HG03175 (cell line): ENCODE results near the gene BCAS4.

ENCODE experiments used
- ATAC-seq: cut with Tn5 transposase; IDR thresholded peaks from one replicate; pipeline ENCODE4 v1.9.1; 2021; ENCODE audit warnings: mild to moderate bottlenecking, moderate library complexity; ENCODE audit not compliant: unreplicated experiment

Gene BCAS4

GRCh38 chr20:50903353-50904051 lies 108.6 kb downstream of the BCAS4 start:
- ATAC-seq, result no peak

- ATAC-seq, result no peak
Measured at GRCh38 chr20:50904067-50904570, 109.3 kb downstream of the BCAS4 start.

GRCh38 chr20:50909413-50909812 lies 114.6 kb downstream of the BCAS4 start:
- ATAC-seq, result no peak

GRCh38 chr20:50911030-50911429 lies 116.2 kb downstream of the BCAS4 start:
- ATAC-seq, result no peak

- ATAC-seq, result no peak
Measured at GRCh38 chr20:50911716-50912115, 116.9 kb downstream of the BCAS4 start.

- no peak for ATAC-seq
Measured at GRCh38 chr20:50913690-50914375, 119.0 kb downstream of the BCAS4 start.

- ATAC-seq, result no peak
Measured at GRCh38 chr20:50915424-50915823, 120.6 kb downstream of the BCAS4 start.

GRCh38 chr20:50916257-50916656 lies 121.4 kb downstream of the BCAS4 start:
- no peak for ATAC-seq

- no peak for ATAC-seq
Measured at GRCh38 chr20:50916934-50917333, 122.1 kb downstream of the BCAS4 start.

- ATAC-seq, result no peak
Measured at GRCh38 chr20:50918403-50918802, 123.5 kb downstream of the BCAS4 start.

GRCh38 chr20:50919567-50919966 lies 124.7 kb downstream of the BCAS4 start:
- ATAC-seq, result no peak

- ATAC-seq, result peak; percentile 43
Measured at GRCh38 chr20:50920997-50921396, 126.1 kb downstream of the BCAS4 start.

- ATAC-seq, result no peak
Measured at GRCh38 chr20:50921803-50922501, 127.1 kb downstream of the BCAS4 start.

- no peak for ATAC-seq
Measured at GRCh38 chr20:50924261-50924920, 129.5 kb downstream of the BCAS4 start.

GRCh38 chr20:50926530-50926929 lies 131.7 kb downstream of the BCAS4 start:
- ATAC-seq, result no peak
